ENCODE measurements around the gene MISP3. TPM values are rescaled to one million over a fixed set of nuclear protein-coding genes. Genes with fewer than 3 reads are reported as not detected.
A peak's percentile ranks its signal among the peaks of the same experiment; 100 is the strongest.

MISP3 gene
- total and polyA plus RNA-seq, 2 donors from 2014 or later = 8.7 to 32.0 TPM

- Histone ChIP-seq H3K9me3 (ENCODE audit: control insufficient read depth in 2 of 3, insufficient read depth in 1 of 3, low read length in 3 of 3) (no peaks in the 10 kb centered on the region), H3K27me3 (ENCODE audit: control insufficient read depth, insufficient read depth, low read length) (no peaks in the 10 kb centered on the region), H3K9ac (ENCODE audit: low read length in 3 of 3) (no peak overlapping the region), H3K4me1 (ENCODE audit: control insufficient read depth in 2 of 3, insufficient read depth in 2 of 3, low read depth in 1 of 3, low read length in 3 of 3) (peaks cover 0 to 14% (median 7%) of the 10 kb centered on the region in 3 donors), H3K36me3 (ENCODE audit: control insufficient read depth in 2 of 3, insufficient read depth in 3 of 3, low read length in 3 of 3) (no peaks in the 10 kb centered on the region), H3K27ac (ENCODE audit: low read depth in 2 of 2, low read length in 2 of 2) (no peak overlapping the region), H3K4me3 (ENCODE audit: low read length in 3 of 3) (no peak overlapping the region)
- no peak for DNase-seq
- no peak for FAIRE-seq
- intact Hi-C loops (cut with DNase I) = no loop called here
- TF ChIP-seq, protein P1, sequence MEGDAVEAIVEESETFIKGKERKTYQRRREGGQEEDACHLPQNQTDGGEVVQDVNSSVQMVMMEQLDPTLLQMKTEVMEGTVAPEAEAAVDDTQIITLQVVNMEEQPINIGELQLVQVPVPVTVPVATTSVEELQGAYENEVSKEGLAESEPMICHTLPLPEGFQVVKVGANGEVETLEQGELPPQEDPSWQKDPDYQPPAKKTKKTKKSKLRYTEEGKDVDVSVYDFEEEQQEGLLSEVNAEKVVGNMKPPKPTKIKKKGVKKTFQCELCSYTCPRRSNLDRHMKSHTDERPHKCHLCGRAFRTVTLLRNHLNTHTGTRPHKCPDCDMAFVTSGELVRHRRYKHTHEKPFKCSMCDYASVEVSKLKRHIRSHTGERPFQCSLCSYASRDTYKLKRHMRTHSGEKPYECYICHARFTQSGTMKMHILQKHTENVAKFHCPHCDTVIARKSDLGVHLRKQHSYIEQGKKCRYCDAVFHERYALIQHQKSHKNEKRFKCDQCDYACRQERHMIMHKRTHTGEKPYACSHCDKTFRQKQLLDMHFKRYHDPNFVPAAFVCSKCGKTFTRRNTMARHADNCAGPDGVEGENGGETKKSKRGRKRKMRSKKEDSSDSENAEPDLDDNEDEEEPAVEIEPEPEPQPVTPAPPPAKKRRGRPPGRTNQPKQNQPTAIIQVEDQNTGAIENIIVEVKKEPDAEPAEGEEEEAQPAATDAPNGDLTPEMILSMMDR (IDR thresholded peaks at IDR 0.05; ENCODE audit: borderline replicate concordance, extremely low read depth, insufficient read depth) = no peak
Measured at GRCh38 chr19:14063105-14063504, 9.5 kb upstream of the MISP3 start.

- Histone ChIP-seq H3K36me3 (ENCODE audit: control insufficient read depth in 2 of 3, insufficient read depth in 3 of 3, low read length in 3 of 3) (no peaks in the 10 kb centered on the region), H3K27ac (ENCODE audit: low read depth in 2 of 2, low read length in 2 of 2) (no peak overlapping the region), H3K9ac (ENCODE audit: low read length in 3 of 3) (no peak overlapping the region), H3K27me3 (ENCODE audit: control insufficient read depth, insufficient read depth, low read length) (no peaks in the 10 kb centered on the region), H3K4me1 (ENCODE audit: control insufficient read depth in 2 of 3, insufficient read depth in 2 of 3, low read depth in 1 of 3, low read length in 3 of 3) (peaks cover 0 to 2% (median 0%) of the 10 kb centered on the region in 3 donors), H3K4me3 (ENCODE audit: low read length in 3 of 3) (no peak overlapping the region), H3K9me3 (ENCODE audit: control insufficient read depth in 2 of 3, insufficient read depth in 1 of 3, low read length in 3 of 3) (no peaks in the 10 kb centered on the region)
- intact Hi-C loops (cut with DNase I) = no loop called here
- FAIRE-seq = no peak
- TF ChIP-seq, protein P1 (IDR thresholded peaks at IDR 0.05; ENCODE audit: borderline replicate concordance, extremely low read depth, insufficient read depth) = no peak
- no peak for DNase-seq
Measured at GRCh38 chr19:14066134-14066533, 6.5 kb upstream of the MISP3 start.

DNA sequence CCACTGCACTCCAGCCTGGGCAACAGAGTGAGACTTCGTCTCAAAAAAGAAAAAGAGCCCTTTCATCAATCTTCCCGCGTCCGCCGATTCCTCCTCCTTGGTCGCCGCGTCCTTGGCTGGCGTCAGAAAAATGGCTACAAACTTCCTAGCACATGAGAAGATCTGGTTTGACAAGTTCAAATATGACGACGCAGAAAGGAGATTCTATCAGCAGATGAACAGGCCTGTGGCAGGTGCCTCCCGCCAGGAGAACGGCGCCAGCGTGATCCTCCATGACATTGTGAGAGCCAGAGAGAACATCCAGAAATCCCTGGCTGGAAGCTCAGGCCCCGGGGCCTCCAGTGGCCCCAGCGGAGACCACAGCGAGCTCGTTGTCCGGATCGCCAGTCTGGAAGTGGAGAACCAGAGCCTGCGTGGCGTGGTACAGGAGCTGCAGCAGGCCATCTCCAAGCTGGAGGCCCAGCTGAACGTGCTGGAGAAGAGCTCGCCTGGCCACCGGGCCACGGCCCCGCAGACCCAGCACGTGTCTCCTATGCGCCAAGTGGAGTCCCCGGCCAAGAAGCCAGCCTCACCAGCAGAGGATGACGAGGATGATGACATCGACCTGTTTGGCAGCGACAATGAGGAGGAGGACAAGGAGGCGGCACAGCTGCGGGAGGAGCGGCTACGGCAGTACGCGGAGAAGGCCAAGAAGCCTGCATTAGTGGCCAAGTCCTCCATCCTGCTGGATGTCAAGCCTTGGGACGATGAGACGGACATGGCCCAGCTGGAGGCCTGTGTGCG, 2.1 kb upstream of the MISP3 start:
- H3K27ac ChIP-seq (ENCODE audit: low read depth in 2 of 2, low read length in 2 of 2) = no peak overlapping the region
- DNase-seq = peak in 1 of 5 donors; percentile 56

More for the DNA sequence above, 2.1 kb upstream of the MISP3 start:
- Histone ChIP-seq H3K4me1 (ENCODE audit: control insufficient read depth in 2 of 3, insufficient read depth in 2 of 3, low read depth in 1 of 3, low read length in 3 of 3) (peaks cover 0 to 14% (median 2%) of the 10 kb centered on the region in 3 donors), H3K9ac (ENCODE audit: low read length in 3 of 3) (no peak overlapping the region), H3K9me3 (ENCODE audit: control insufficient read depth in 2 of 3, insufficient read depth in 1 of 3, low read length in 3 of 3) (no peaks in the 10 kb centered on the region), H3K27me3 (ENCODE audit: control insufficient read depth, insufficient read depth, low read length) (no peaks in the 10 kb centered on the region), H3K4me3 (ENCODE audit: low read length in 3 of 3) (no peak overlapping the region), H3K36me3 (ENCODE audit: control insufficient read depth in 2 of 3, insufficient read depth in 3 of 3, low read length in 3 of 3) (no peaks in the 10 kb centered on the region)
- intact Hi-C loops (cut with DNase I) = no loop called here
- no peak for FAIRE-seq
- TF ChIP-seq, protein P1 (IDR thresholded peaks at IDR 0.05; ENCODE audit: borderline replicate concordance, extremely low read depth, insufficient read depth) = no peak

All from kidney (tissue), 14 donors.